Fibroblast of skin of right biceps (primary cell): ENCODE results near the gene SLC6A11.

ENCODE experiments used
- DNase-seq: peaks from one replicate; pipeline ENCODE4 v3.0.0-alpha.2; 2013

Gene SLC6A11

DNA sequence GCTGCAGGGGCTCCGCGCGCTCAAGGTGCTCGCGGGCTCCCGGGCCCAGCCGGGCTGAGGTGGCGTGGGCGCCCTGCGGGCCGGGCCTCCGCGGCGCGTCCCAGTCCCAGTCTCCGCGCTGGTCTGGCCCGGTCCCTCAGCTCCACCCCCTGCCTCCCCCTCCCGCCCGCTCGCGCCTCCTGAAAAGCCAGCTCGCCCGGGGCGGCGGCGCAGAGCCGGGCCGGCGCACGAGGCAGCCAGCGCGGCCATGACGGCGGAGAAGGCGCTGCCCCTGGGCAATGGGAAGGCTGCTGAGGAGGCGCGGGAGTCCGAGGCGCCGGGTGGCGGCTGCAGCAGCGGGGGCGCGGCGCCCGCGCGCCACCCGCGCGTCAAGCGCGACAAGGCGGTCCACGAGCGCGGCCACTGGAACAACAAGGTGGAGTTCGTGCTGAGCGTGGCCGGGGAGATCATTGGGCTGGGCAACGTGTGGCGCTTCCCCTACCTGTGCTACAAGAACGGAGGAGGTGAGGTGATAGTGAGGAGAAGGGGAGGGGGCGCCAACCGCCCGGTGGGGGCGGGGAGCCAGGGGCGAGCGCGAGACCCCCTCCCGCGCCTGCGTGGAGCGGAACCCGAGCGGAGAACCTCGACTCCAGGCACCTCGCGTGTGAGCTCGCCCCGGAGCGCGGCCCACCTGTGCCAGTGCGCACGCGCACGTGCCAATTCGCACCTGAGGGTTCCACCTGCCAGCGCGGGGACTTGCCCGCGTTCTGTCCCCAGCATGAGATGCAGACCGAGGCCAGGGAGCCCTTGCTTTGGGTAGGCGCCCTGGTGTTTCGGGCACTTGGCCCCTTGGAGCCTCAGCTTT is at the start of gene SLC6A11:
Gene SLC6A11 (plus strand): TSS at position 210 of the 844 bp plus-strand sequence. CDS start 38 bp downstream, at position 248.
- DNase-seq = no peak

DNA sequence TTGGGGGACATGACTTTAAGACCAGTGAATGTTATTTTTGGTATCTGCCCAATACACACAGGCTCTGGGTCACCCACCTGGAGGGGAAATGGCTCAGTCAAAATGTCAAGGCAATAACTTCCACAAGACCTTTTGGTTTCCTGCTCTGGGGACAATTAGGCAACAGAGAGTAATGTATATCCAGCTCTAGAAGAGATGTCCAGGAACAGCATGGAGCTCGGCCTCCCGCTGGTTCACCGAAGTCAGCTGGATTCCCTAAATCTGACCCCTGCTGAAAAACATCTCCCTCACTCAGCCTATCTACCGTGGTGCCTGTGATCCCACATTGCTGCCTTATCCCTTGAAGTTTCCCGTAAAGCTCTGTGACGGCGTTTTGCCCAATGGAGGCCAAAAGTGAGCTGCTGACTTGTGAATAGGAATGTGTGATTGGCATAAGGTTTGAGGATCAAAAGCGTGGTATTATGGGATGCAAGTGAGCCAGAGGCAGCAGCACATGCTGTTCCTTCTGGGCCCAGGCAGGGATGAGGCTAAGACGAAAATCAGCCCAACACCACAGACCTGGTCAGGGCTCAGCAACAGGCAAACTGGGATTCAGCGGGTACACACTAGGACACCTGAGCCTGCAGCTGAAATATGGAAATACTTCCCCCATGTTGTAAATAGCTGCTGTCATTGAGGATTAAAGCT is 47.2 kb upstream of the SLC6A11 start:
- no peak for DNase-seq

DNA sequence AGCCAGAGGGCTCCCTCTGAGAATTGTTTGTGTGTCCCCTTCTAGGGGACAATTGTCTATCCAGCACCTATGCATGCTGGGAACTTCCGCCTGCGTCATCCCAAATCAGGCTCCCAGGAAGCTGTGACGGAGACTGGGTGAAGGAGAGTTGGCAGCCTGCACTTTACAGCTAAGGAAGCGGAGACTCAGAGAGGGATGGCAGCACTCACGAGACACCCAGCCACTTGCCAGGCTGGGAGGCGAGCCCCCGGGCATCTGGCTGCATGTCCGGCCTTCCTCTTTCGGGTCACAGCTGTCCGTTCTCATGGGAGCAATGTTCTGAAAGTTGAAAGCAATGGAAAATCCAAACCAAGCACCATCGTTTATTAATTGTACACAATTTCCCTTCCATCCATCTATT is 45.5 kb upstream of the SLC6A11 start:
- DNase-seq = no peak

DNA sequence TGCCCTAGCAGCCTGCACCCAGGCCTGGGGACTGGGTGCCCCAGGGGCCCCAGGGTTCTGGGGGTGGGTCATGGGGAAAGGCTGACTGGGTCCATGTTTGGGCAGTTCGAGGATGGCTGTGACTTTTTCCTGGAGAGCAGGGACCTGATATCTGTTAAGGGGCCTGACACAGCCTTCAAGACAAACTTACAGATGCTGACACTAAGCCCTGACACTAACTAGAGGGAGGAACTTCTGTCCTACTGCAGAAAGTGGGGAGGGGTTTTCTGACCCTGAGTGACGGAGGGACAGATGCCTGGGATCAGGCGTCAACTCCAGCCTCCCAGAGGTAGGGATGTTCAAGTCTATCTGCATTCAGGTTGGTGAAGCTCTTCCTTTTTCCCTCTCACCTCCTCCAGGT is 45.0 kb upstream of the SLC6A11 start:
- DNase-seq = no peak

DNA sequence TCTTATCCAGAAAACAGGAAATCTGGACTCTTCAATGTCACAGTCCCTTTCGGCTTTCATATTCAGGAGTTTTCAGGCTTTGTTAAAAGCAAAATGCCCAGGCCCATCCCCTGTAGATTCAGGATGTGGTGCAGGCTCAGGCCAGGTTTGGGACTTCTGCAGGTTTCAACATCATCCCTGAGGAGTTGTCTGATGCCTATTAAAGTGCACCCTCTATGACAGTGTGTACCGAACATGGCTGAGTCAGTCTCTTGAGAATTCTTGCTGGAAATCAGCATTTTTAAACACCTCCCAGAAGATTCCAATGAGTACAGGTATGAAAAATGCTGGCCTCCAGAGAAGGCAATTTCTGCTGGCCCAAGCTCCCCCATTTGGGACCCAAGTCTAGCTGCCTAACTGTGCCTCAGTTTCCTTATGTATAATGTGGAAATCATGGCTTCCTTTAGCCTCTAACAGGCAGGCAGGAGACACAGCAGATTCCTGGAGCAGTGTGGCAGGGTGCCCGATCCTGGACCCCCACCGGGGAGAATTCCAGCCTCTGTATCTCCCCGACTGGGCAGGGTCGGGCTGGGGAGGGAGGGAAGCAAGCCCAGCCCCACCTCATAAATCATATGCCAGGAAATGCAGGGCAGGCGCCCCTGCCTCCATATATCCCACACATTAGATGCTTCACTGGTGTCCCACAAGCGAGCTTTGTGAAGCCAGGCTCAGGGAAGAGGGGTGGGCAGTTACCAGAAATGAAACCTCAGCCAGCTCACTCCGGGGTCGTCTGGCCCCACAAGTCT is 44.4 kb upstream of the SLC6A11 start:
- DNase-seq = no peak

DNA sequence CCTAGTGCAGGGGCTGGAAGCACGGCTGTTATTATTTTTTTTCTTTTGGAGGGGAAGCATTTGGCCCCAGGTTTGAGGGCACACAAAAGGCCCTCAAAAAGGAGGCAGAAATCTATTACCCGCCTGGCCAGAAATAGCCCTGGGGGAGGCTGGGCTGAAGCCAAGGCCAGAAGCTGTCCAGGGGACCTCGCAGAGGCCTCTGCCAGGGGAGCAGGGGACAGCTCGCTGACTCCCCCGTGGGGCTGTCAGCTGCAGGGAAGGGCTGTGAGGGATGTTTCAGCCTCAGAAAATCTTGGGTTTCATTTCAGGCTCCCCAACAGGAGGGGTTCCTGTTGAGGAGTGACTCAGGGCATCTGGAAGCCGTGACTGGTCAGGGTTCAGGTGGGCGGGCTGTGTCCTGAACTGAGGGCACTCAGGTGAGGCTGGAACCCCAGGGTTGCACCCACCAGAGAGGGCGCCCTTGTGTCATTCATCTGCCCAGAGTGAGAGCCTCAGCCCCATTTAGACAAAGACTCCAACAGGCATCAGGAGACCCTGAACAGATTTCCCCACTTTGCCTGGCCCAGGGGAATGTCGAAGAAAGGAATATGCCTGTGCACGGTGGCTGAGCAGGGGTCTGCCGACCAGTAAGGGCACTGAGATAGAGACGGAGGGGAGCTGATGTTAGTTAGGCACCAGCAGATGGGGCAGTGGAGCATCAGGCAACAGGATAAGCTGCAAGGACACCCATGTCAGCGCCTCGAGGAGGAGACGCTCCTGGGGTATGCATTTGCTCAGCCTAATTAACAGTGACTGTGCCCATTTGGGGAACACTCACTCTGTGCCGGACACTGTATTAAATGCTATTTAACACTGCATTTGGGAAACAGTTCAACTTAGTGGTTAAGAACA is 43.5 kb upstream of the SLC6A11 start:
- DNase-seq = no peak

DNA sequence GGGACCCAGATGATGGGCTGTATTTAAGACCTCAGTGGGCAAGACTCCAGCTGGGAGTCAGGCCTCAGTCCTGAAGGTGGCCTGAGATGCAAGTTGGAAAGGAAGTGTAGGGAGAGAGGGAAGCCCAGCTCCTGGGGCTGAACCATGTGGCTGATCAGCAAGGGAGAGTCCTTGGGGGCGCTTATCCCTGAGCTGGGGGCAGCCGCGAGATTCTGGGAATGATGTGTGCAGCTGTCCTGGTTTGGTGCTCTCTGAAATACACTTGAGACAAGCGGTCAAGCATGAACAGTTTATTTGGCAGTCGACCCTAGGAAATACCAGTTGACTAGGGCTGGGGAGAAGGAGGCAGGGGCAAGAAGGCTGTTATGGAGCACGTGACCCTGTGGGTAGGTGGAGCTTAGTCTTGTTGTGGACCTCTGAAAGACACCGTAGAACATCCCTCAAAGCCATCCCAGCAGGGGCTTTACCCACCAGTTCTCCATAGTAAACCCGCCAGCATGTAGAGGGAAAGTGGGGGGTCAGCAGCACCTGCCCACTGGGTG is 41.8 kb upstream of the SLC6A11 start:
- DNase-seq = no peak

DNA sequence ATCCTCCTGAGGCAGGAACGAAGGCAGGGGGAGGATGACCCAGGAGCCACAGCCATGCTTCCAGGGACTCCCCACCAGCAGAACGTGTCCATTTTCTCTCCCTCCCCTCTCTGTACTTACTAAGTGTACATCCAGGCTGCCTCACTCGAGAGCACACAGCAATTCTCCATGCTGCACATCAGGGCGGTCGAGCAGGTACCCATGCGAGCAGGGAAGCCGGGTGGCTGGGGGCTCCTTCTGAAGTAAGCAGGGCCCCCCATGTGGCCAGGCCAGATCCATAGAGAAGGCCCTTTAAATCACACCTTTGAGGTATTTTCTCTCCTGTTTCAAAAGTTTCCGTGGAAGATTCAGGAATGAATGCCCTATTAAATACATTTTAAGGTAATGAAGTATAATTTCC is 41.2 kb upstream of the SLC6A11 start:
- DNase-seq = no peak

DNA sequence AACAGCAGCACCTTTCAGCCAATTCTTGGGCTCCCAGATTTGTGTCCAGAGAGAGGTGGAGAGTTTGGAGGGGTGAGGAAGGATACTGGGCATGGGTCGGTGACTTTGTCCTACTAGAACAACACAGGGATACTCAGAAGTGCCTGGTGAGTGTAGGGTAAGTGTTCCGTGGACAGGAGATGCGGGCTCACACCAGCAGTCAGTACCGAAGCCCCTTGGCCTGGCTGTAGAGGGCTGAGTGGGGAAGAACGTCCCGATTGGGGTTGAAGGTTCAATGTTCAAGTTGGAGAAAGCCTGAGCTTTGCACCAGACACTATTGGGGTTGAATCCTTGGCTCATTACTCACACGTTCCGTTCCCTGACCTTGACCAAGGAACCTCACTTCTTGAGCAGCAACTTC is 40.8 kb upstream of the SLC6A11 start:
- DNase-seq = no peak

DNA sequence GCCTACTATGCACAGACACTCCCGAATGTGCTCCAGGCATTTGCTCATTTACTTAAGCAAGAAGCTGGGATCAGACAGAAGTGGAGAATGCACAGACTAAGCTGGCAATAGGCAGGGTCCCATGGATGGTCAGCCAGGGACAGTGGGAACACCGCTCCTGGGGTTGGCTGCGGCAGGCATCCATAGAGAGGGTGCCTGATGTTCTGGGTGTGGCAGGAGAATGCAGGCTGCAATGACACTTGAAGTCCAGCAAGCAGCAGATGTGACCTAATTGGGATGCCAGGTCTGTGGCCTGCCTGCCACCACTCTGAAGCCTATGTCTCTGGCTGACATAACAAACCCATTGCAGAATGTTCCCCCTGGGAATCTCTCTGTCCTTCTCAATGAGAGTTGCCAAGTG is 40.2 kb upstream of the SLC6A11 start:
- DNase-seq = no peak

DNA sequence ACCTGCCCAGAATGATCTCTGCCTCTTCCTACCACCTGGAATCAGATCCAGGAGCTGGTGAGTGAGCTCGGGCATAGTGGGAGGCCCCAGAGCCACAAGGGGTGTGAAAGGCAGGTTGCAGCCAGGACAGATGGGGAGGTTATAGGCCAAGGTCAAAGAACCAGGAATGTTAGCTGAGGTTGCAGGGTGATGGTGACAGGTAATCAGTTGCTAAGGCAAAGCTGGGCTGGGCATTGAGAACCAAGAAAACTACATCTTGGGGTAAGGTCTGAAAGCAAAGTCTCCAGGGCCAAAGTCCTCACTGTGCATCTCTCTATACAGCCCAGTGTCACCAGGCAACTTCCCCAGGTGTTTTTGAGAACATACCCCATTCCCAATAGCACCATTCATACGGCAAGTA is 38.4 kb upstream of the SLC6A11 start:
- DNase-seq = no peak

DNA sequence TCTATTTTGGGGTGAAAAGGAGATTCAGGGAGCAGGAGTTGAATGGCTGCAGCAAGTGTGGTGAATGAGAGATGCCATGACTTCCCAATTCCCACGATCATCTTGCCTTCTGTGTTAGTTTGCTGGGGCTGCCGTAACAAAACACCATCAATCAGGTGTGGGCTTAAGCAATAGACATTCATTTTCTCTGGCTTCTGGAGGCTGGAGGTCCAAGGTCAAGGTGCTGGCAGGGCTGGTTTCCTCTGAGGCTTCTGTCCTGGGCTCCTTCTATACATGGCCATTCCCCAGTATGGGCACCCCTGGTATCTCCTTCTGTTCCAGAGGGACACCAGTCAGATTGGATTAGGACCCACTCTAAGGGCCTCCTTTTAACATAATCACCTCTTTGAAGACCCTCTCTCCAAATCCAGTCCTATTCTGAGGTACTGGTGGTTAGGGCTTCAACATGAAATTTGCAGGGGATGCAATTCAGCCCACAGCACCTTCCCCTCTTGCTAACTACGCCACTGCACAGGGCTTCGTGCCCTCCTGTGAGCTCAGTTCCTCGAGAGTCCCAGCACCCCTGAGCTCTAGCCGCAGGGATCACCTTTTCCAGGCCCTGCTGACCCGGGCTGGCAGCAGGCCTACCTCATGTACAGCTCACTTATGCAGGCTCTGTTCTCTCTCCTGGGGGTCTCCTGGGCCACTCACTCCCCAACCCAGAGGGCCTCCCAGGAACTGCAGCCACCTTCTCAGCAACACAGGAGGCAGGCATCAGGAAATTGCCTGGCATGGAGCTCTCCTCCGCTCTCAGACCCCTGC is 37.3 kb upstream of the SLC6A11 start:
- no peak for DNase-seq

DNA sequence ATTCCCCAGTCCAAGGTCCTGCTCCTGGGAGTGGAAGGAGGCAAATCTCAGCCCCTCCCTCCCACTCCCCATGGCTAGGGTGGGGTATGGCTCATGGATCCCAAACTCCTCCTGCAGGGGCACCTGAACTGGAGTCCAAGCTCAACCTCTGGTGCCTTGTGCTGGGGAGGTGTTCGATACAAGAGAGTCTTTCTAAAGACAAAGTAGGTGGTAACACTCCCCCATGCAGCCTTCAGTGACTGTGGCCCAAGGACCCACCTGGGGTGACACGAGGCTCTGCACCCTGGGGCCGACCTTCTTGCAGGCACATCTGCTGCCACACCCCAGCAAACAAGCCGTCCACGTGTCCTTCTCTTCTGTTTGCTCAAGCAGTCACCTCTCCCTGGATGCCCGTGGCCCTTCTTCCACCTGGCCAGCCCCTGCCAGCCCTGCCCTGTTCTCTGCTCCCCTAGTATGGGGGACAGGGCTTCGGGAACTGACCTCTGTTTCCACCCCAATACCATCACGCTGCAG is 36.7 kb upstream of the SLC6A11 start:
- no peak for DNase-seq

DNA sequence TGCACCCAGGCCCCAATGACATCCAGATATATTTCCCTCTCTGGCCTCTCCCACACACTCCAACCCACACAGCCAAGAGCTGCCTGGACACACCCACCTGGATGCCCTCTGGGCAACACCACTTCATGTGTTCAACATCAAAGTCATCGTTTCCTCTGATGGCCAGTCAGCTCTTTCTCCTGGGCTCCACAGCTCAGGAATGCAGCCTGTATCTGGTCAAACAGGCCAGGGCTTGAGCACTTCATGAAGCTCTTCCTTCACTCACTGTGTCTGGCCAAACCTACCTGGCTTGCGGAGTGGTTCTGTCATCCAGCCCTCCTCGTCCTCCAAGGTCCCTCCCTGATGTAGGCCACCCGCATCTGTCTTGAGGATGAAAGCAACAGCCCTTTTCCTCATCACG is 35.8 kb upstream of the SLC6A11 start:
- DNase-seq = no peak

DNA sequence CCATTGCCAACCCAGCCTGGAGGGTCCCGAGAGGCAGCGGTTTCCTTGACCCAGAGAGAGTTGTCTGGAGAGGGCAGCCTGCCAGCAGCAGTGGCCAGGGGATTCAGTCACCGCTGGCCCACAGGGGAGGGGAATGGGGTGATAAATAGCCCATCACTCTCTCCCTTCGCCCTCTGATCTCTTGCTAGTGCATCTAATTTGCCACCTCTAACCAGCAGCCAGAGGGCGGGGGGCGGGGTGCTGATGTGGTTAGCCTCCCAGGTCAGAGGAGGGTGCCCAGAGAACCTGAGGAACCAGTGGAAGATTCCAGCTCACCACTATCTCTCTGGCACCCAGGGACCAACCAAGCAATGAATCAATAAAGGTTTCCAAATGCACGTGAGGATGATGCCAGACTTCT is 35.1 kb upstream of the SLC6A11 start:
- no peak for DNase-seq

DNA sequence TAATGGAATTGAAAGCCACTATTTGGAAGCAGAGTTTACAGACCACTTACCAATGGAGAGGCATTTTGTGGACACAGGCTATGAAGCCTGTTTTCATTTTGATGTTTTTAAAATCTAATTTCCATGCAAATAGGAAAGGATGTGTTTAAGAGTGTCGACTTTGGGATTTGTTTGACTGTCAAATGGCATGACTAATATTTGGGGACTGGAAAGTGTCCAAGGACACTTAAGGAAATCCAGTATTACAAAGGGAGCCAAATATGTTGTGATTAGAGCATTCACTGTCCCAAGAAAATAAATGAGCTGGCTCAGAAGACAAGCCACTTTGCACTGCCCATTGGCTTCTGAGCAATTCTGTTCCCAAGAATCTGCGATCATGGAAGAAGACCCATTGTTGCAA is 34.0 kb upstream of the SLC6A11 start:
- no peak for DNase-seq

DNA sequence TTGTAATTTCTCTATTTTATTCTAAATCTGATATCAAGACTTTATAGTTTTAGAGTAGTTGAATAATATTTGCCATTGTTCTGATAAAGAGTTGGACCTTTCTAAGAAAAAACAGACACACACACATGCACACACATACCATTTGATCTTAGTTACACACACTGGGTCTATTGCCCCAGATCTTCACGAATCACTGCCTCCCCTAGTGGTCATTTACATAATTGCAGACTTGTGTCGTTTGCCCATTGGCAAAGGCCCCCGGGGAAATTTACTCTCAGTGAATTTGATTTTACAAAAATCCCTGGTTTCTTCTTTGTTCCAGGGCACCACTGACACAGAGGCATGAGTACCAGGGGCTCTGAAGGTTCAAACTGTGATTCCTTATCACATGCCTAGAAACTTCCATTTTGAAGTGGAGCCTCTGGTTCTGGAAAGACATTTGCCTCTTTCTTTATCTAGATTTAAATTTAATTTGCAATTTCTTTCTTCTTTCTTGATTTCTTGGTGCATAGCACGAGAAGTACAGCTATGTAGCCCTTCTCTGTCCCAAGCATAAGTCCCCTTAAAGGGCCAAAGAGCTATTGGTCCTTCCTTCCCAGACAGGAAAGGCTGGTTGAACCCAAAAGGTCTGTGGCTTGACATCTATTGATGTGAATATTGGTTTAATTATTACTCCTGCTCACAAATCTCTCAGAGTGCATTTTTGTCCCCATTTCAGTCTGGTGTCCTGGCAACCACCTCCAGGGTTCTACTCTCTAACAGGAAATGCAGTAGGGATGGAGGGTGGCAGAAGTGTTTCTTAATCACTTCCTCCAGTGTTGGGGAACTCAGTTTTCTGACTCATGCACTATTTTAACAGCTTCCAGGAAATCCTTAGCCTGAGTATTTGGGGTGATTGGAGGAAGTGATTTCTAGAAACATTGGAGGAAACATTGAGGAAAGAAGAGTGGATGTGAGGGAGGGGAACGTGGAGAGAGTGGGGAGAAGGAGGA is 32.4 kb upstream of the SLC6A11 start:
- DNase-seq = peak; percentile 14

DNA sequence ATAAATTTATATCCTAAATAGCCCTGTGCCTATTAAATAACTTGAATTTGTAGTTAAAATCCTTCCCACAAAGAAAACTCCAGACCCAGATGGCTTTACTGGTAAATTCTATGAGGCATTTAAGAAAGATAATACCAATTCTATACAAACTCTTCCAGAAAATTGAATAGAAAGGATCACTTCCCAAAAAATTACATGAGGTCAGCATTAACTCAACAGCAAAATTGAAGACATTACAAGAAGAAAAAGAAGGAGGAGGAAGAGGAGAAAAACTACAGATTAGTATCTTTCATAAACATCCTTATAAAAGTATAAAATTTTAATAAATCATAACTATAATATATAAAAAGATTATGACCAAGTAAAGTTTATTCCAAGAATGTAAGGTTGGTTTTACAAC is 29.4 kb upstream of the SLC6A11 start:
- no peak for DNase-seq

DNA sequence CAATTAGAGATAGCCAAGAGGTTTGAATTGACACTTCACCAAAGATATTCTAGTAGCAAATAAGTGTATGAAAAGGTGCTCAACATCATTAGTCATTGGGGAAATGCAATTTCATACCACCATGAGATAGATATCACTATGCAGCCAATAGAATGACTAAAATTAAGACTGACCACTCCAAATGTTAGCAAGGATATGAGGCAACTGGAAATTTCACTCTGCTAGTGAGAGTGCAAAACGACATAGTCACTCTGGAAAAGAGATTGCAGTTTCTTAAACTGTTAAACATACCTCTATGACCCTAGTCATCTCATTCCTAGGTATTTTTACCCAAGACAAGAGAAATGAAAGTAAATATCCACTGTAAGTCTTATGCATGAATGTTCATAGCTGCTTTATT is 27.6 kb upstream of the SLC6A11 start:
- no peak for DNase-seq

DNA sequence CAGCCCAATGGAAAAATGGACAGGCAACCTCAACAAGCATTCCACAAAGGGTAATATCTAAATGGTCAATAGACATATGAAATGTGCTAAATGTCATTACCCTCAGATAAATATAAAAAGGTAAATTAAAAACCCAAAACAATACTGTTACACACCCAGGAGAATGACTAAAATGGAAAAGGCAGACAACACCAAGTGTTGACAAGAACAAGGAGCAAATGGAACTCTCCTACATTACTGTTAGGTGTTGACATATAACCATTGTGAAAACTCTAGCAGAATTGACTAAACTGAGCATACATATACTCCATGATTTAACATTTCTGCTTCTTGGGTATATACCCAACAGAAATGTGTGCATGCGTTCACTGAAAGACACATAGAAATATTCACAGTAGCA is 25.3 kb upstream of the SLC6A11 start:
- DNase-seq = no peak
